GM23338 (cell line): Measurements from ENCODE around the gene SDR42E2. TPM values are rescaled to one million over a fixed set of nuclear protein-coding genes. Genes with fewer than 3 reads are reported as not detected.

ENCODE experiments used
- ATAC-seq: fragments of 200-7000 bp; cut with Tn5 transposase; 3 replicates; pipeline ENCODE4 v1.9.1; 2020
- DNase-seq: peaks from one replicate; pipeline ENCODE4 v3.0.0-alpha.2; 2015; ENCODE audit warnings: low spot score
- H2AFZ ChIP-seq: fragments of 200-600 bp; sonication (generic); 2 replicates; pipeline ENCODE4 v1.8.0; 2016; ENCODE audit warnings: antibody characterized with exemption, mild to moderate bottlenecking, moderate library complexity
- H3F3A ChIP-seq: fragments of 200-600 bp; sonication (generic); replicated peaks from 2 replicates; pipeline ENCODE4 v1.8.0; 2017; ENCODE audit warnings: antibody characterized with exemption, mixed run types, low read depth
- H3K27ac ChIP-seq: fragments of 200-600 bp; sonication (generic); 2 replicates; pipeline ENCODE4 v1.6.1; 2016; ENCODE audit warnings: low read depth
- H3K27me3 ChIP-seq: fragments of 200-600 bp; sonication (generic); 2 replicates; pipeline ENCODE4 v1.8.0; 2016; ENCODE audit warnings: mild to moderate bottlenecking, mixed run types, moderate library complexity; ENCODE audit not compliant: insufficient read depth
- H3K36me3 ChIP-seq: fragments of 200-600 bp; sonication (generic); 2 replicates; pipeline ENCODE4 v1.8.0; 2016; ENCODE audit warnings: mild to moderate bottlenecking; ENCODE audit not compliant: insufficient read depth
- H3K4me1 ChIP-seq: fragments of 200-600 bp; sonication (generic); 2 replicates; pipeline ENCODE4 v1.8.0; 2016; ENCODE audit warnings: mild to moderate bottlenecking, moderate library complexity; ENCODE audit not compliant: insufficient read depth
- H3K4me2 ChIP-seq: fragments of 200-600 bp; sonication (generic); 2 replicates; pipeline ENCODE4 v1.7.1; 2017; ENCODE audit warnings: mixed run types
- H3K4me3 ChIP-seq: fragments of 200-600 bp; sonication (generic); 2 replicates; pipeline ENCODE4 v1.6.1; 2016; ENCODE audit warnings: mixed run types
- H3K79me2 ChIP-seq: fragments of 200-600 bp; sonication (generic); replicated peaks from 2 replicates; pipeline ENCODE4 v1.8.0; 2017; ENCODE audit warnings: mild to moderate bottlenecking; ENCODE audit not compliant: insufficient read depth
- H3K9me2 ChIP-seq: fragments of 200-600 bp; sonication (generic); 2 replicates; pipeline ENCODE4 v1.8.0; 2017; ENCODE audit not compliant: insufficient read depth
- H4K20me1 ChIP-seq: fragments of 200-600 bp; sonication (generic); replicated peaks from 2 replicates; pipeline ENCODE4 v1.8.0; 2017; ENCODE audit warnings: mild to moderate bottlenecking; ENCODE audit not compliant: insufficient read depth
- H3K27ac Mint-ChIP-seq: 2 replicates; pipeline ENCODE4 v1.8.0; 2020; ENCODE audit warnings: inconsistent platforms, mild to moderate bottlenecking, moderate library complexity, mixed read lengths
- H3K27me3 Mint-ChIP-seq: 3 replicates; pipeline ENCODE4 v1.8.0; 2022; ENCODE audit warnings: low read depth, mild to moderate bottlenecking, moderate library complexity, mixed read lengths, inconsistent platforms; ENCODE audit not compliant: insufficient read depth, poor library complexity
- H3K36me3 Mint-ChIP-seq: 3 replicates; pipeline ENCODE4 v1.8.0; 2021; ENCODE audit warnings: low read depth, mild to moderate bottlenecking, inconsistent platforms, moderate library complexity, mixed read lengths
- H3K4me1 Mint-ChIP-seq: 3 replicates; pipeline ENCODE4 v1.8.0; 2020; ENCODE audit warnings: mild to moderate bottlenecking, inconsistent platforms, mixed read lengths
- H3K4me3 Mint-ChIP-seq: 3 replicates; pipeline ENCODE4 v1.8.0; 2021; ENCODE audit warnings: moderate library complexity, mild to moderate bottlenecking, inconsistent platforms, mixed read lengths
- H3K9me3 Mint-ChIP-seq: 3 replicates; pipeline ENCODE4 v1.8.0; 2020; ENCODE audit warnings: moderate library complexity, mild to moderate bottlenecking, inconsistent platforms, mixed read lengths
- EZH2phosphoT487 ChIP-seq: fragments of 200-600 bp; sonication (generic); IDR thresholded peaks from one replicate; pipeline ENCODE4 v1.8.1; 2018; ENCODE audit warnings: antibody characterized with exemption; ENCODE audit not compliant: unreplicated experiment
- JUNB ChIP-seq: IDR thresholded peaks from one replicate; pipeline ENCODE4 v1.6.1; 2016; ENCODE audit warnings: antibody characterized with exemption; ENCODE audit not compliant: unreplicated experiment
- POLR2AphosphoS5 ChIP-seq: IDR thresholded peaks from 2 replicates; pipeline ENCODE4 v1.6.1; 2016; ENCODE audit warnings: antibody characterized with exemption, low read depth
- REST ChIP-seq: IDR thresholded peaks from one replicate; pipeline ENCODE4 v1.6.1; 2018; ENCODE audit warnings: antibody characterized with exemption; ENCODE audit not compliant: unreplicated experiment
- STAT1 ChIP-seq: IDR thresholded peaks from one replicate; pipeline ENCODE4 v1.6.1; 2016; ENCODE audit warnings: antibody characterized with exemption; ENCODE audit not compliant: unreplicated experiment
- ZNF331 ChIP-seq: fragments of 250-450 bp; sonication (Bioruptor Pico); IDR thresholded peaks from 2 replicates; pipeline ENCODE4 v1.5.0; 2020; ENCODE audit warnings: low read depth, mild to moderate bottlenecking, moderate library complexity
- polyA plus RNA-seq: library from polyadenylated mRNA; unstranded; fragments of >200 nt; fragmentation: Nextera tagmentation; extraction: Ambion mirVana; gene quantifications from 2 replicates; pipeline ENCODE4 v1.2.1, GENCODE V29; 2016
- total RNA-seq: library from RNA; depleted of rRNA; stranded (reverse); fragments of >200 nt; shearing (Covaris generic); gene quantifications from 2 replicates; pipeline ENCODE4 v1.2.3, GENCODE V29; 2014
- TF ChIP-seq, protein P1 (sequence below): IDR thresholded peaks from 2 replicates; pipeline ENCODE4 v1.6.1; 2016; ENCODE audit warnings: antibody characterized with exemption
- TF ChIP-seq, protein P2 (sequence below), 2 experiments: fragments of 200-600 bp in 1 of 2; sonication (generic) in 1 of 2; conservative IDR thresholded peaks; 2 replicates each; pipeline versions ENCODE4 v1.5.1 to v1.6.1; 2016 to 2017; ENCODE audit warnings: antibody characterized with exemption in 2 of 2, low read depth in 2 of 2, mild to moderate bottlenecking in 2 of 2, moderate library complexity in 1 of 2

Gene SDR42E2
- total and polyA plus RNA-seq, 2 experiments from 2014 or later: 0.15 TPM; not detected in 1

- Histone ChIP-seq H3K4me2 (peak within 1 kb of the TSS; percentile 96), H2AFZ (peak within 1 kb of the TSS; percentile 84), H3K4me1 (peaks cover 24% of the 10 kb centered on the region), H3K4me3 (peak within 1 kb of the TSS; percentile 96), H3K27me3 (no peaks in the 10 kb centered on the region), H3K79me2 (peaks cover 47% of the 10 kb centered on the region), H3F3A (peaks cover 22% of the 10 kb centered on the region), H3K9me2 (no peaks in the 10 kb centered on the region), H3K27ac (peak within 1 kb of the TSS; percentile 57; the same call in 1 of the 2 replicates), H4K20me1 (peaks cover 13% of the 10 kb centered on the region), H3K36me3 (no peaks in the 10 kb centered on the region)
- TF ChIP-seq STAT1 (no peak), REST (no peak), POLR2AphosphoS5 (peak; percentile 64; the same call in 1 of the 2 replicates), JUNB (no peak), ZNF331 (CRISPR knock-in tag) (no peak), EZH2phosphoT487 (no peak)
- TF ChIP-seq, protein P1, sequence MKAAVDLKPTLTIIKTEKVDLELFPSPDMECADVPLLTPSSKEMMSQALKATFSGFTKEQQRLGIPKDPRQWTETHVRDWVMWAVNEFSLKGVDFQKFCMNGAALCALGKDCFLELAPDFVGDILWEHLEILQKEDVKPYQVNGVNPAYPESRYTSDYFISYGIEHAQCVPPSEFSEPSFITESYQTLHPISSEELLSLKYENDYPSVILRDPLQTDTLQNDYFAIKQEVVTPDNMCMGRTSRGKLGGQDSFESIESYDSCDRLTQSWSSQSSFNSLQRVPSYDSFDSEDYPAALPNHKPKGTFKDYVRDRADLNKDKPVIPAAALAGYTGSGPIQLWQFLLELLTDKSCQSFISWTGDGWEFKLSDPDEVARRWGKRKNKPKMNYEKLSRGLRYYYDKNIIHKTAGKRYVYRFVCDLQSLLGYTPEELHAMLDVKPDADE: no peak; the same call in 1 of the 2 replicates
- TF ChIP-seq, protein P2, sequence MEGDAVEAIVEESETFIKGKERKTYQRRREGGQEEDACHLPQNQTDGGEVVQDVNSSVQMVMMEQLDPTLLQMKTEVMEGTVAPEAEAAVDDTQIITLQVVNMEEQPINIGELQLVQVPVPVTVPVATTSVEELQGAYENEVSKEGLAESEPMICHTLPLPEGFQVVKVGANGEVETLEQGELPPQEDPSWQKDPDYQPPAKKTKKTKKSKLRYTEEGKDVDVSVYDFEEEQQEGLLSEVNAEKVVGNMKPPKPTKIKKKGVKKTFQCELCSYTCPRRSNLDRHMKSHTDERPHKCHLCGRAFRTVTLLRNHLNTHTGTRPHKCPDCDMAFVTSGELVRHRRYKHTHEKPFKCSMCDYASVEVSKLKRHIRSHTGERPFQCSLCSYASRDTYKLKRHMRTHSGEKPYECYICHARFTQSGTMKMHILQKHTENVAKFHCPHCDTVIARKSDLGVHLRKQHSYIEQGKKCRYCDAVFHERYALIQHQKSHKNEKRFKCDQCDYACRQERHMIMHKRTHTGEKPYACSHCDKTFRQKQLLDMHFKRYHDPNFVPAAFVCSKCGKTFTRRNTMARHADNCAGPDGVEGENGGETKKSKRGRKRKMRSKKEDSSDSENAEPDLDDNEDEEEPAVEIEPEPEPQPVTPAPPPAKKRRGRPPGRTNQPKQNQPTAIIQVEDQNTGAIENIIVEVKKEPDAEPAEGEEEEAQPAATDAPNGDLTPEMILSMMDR (conservative IDR thresholded peaks at IDR 0.05; ENCODE audit: low read depth in 2 of 2): peak; percentile 48 to 80
- H3K27me3 Mint-ChIP-seq: peaks cover 21% of the 10 kb centered on the region
- H3K4me3 Mint-ChIP-seq: peak within 1 kb of the TSS; percentile 89
- peaks cover 15% of the 10 kb centered on the region for H3K36me3 Mint-ChIP-seq
- ATAC-seq (peak; percentile 87), DNase-seq (peak; percentile 97)
- H3K9me3 Mint-ChIP-seq: peaks cover 4% of the 10 kb centered on the region; the same call in 2 of the 3 replicates
- peaks cover 12% of the 10 kb centered on the region for H3K4me1 Mint-ChIP-seq
- H3K27ac Mint-ChIP-seq: peak within 1 kb of the TSS; percentile 85; the same call in 1 of the 2 replicates
Observed at GRCh38 chr16:22206013-22206841, 43.9 kb downstream of the SDR42E2 start, which contains the start of gene EEF2K. Gene EEF2K, plus strand, starts transcription at chr16:22206278. Its CDS starts 19,452 bp downstream, at chr16:22225730.
